Right lung (tissue), 5 donors: ENCODE results near the gene FBXW5. TPM values are rescaled to one million over a fixed set of nuclear protein-coding genes. Genes with fewer than 3 reads are reported as not detected.

Experiments used
- DNase-seq, 2 donors: peaks; one replicate each; pipeline ENCODE4 v3.0.0-alpha.2; 2013
- polyA plus RNA-seq, 5 donors: library from polyadenylated mRNA; unstranded; fragments of 120-200 nt; gene quantifications; one replicate each; pipeline versions ENCODE4 v1.2.1 to v1.2.3, GENCODE V29; 2013; ENCODE audit warnings: inconsistent platforms in 1 of 5, low replicate concordance in 1 of 5; ENCODE audit not compliant: insufficient read length in 5 of 5, insufficient read depth in 1 of 5

Gene FBXW5
- polyA plus RNA-seq, 5 donors, result 28.1 to 74.7 (median 42.7) TPM

- DNase-seq, result no peak
These were observed 35.4 kb upstream of the FBXW5 start for GRCh38 chr9:136979769-136980587.

GRCh38 chr9:136978865-136979544, 34.5 kb upstream of the FBXW5 start:
- DNase-seq, result no peak

GRCh38 chr9:136978073-136978864, 33.7 kb upstream of the FBXW5 start:
- peak; percentile 65 to 67 for DNase-seq

GRCh38 chr9:136977649-136978072, 33.1 kb upstream of the FBXW5 start:
- no peak for DNase-seq

- peak; percentile 70 to 74 for DNase-seq
These were observed 32.7 kb upstream of the FBXW5 start, which contains the start of gene PTGDS for GRCh38 chr9:136977223-136977622. Gene PTGDS, plus strand, starts transcription at chr9:136977504. Its CDS starts 75 bp downstream, at chr9:136977579.

GRCh38 chr9:136975644-136976043, 31.1 kb upstream of the FBXW5 start:
- DNase-seq, result no peak

GRCh38 chr9:136974817-136975535, 30.4 kb upstream of the FBXW5 start:
- DNase-seq, result no peak

- no peak for DNase-seq
These were observed 29.4 kb upstream of the FBXW5 start for GRCh38 chr9:136973618-136974617.

GRCh38 chr9:136972743-136973142, 28.2 kb upstream of the FBXW5 start:
- DNase-seq, result no peak

- DNase-seq, result no peak
These were observed 27.8 kb upstream of the FBXW5 start for GRCh38 chr9:136972335-136972734.

- no peak for DNase-seq
These were observed 27.2 kb upstream of the FBXW5 start for GRCh38 chr9:136971746-136972145.

GRCh38 chr9:136970361-136970760, 25.8 kb upstream of the FBXW5 start:
- no peak for DNase-seq

GRCh38 chr9:136969774-136970173, 25.2 kb upstream of the FBXW5 start:
- no peak for DNase-seq

- no peak for DNase-seq
These were observed 24.6 kb upstream of the FBXW5 start for GRCh38 chr9:136969150-136969549.

- no peak for DNase-seq
These were observed 24.0 kb upstream of the FBXW5 start for GRCh38 chr9:136968333-136969127.

GRCh38 chr9:136965771-136966484, 21.4 kb upstream of the FBXW5 start:
- DNase-seq, result no peak

- DNase-seq, result no peak
These were observed 20.4 kb upstream of the FBXW5 start for GRCh38 chr9:136964833-136965422.

- no peak for DNase-seq
These were observed 19.7 kb upstream of the FBXW5 start for GRCh38 chr9:136964171-136964689.
